ENCODE measurements around the gene ZC3HAV1.
"Not testable (repeated sequence)": the region's sequence is repeated elsewhere in the genome, so short reads cannot be mapped to it uniquely, and the experiment has no call there.

ZC3HAV1 gene

DNA sequence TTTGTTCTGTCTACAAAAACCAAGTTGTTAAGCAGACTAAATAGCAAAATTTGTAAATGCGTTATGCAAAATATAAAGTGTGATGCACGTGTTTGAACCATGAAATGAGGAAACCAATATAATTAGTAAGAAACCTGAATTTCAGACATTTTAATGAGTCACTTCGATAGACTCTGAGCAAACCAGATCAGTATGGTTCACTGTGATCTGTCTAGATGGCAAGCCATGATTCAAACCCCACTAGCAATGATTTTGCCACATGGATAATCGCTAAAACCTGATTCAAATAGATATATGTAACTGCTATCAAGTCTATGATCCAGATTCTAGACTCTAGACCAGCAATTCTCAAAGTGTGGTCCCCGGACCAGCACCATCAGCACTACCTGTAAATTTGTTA lies 24.8 kb downstream of the ZC3HAV1 start:
- no peak for DNase-seq

GRCh38 chr7:139081584-139081983 lies 27.9 kb downstream of the ZC3HAV1 start:
- DNase-seq = no peak

- DNase-seq = no peak
Measured at GRCh38 chr7:139080905-139081304, 28.6 kb downstream of the ZC3HAV1 start.

GRCh38 chr7:139079861-139080260 lies 29.7 kb downstream of the ZC3HAV1 start:
- DNase-seq = no peak

GRCh38 chr7:139078911-139079310 lies 30.6 kb downstream of the ZC3HAV1 start:
- no peak for DNase-seq

- no peak for DNase-seq
Measured at GRCh38 chr7:139078399-139078798, 31.1 kb downstream of the ZC3HAV1 start.

- not testable (repeated sequence) for DNase-seq
Measured at GRCh38 chr7:139077706-139078105, 31.8 kb downstream of the ZC3HAV1 start.

DNA sequence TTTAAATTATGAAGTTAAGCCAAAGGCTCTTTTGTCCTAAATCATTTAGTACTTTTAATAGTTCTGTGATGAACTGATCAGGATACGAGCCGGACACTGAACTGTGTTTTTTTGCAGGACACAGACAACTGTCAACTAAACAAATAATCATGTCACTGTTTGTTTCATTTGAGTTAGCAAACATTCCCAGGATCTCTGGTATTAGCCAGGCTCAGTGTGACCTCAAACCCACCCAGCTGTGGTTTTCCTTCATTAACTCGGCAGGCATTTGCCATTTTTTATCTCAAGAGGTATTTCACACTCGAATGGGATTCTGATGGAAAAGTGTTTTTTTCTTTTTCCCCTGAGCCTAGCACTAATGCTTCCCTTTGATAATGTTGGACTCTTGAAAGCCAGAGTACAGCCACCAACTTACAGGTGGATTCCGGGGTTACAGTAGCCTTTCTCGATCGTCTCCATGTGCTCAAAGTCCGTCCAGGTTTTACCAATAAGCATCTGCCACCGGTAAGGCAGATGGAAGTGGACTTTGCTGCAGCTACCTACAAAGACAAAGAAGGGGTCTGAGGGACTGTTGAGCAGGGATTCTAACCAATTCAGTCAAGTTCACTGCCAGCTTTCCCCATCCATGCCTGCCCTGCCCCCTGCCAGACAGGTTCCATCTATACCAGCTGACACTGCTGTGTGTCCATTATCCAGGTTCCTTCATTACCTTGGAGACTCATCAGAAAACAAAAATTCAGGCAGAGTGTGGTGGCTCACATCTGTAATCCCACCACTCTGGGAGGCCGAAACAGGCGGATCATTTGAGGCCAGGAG lies 33.4 kb downstream of the ZC3HAV1 start:
- no peak for DNase-seq

GRCh38 chr7:139075031-139075652 lies 34.4 kb downstream of the ZC3HAV1 start:
- peak; percentile 21 to 77 for DNase-seq

DNA sequence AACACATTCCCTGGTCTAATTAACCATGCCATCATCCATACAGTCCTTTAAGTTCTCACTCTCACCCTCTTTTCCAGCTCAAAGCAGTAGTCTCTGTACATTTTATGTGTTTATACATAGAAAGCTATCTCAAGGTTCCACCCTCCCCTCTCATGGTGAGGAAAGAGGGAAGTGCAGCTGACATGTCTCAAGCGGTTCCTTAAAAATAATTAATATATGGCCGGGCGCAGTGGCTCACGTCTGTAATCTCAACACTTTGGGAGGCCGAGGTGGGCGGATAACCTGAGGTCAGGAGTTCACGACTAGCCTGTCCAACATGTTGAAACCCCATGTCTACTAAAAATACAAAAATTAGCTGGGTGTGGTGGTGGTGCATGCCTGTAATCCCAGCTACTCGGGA lies 36.7 kb downstream of the ZC3HAV1 start:
- DNase-seq = no peak

GRCh38 chr7:139071680-139072079 lies 37.8 kb downstream of the ZC3HAV1 start:
- no peak for DNase-seq

DNA sequence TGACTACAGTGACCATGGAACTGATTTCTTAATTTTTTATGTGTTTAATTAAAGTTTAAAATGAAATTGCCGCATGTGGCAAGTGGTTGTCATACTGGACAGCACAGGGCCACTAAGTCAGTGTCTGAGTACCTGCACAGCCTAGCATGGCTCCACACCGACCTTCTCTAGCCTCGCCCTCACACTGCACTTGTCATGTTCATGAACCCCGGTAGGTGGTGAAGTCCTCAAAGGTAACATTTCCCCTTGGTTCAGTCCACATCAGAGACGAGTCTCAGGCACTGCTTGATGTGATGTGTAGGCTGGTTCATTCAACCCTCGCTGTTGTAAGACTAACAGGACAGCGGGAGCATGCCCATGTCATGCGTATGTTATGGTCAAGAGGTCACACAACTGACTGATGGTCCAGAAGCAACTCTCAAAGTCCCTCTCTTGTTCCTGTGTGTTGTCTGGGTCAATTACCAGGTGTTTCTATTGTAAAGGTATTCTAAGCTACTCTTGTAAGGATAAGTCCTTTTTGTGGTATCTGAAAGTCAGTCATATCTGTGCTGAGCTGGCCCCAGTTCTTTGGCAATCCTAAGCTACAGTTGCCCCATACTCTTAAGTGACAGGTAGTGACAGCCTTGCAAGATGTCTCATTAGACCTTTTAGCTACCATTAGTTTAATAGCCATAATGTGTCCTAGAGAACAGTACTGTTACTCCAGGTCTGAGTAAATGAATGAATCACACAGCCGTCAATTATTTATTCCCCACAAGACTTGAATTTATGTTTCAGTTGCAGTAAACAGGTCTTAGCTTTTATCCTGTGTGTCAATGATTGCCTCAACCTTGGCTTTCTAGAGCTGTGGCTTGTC lies 40.7 kb downstream of the ZC3HAV1 start:
- DNase-seq = no peak

GRCh38 chr7:139066315-139066714 lies 43.2 kb downstream of the ZC3HAV1 start:
- DNase-seq = no peak

DNA sequence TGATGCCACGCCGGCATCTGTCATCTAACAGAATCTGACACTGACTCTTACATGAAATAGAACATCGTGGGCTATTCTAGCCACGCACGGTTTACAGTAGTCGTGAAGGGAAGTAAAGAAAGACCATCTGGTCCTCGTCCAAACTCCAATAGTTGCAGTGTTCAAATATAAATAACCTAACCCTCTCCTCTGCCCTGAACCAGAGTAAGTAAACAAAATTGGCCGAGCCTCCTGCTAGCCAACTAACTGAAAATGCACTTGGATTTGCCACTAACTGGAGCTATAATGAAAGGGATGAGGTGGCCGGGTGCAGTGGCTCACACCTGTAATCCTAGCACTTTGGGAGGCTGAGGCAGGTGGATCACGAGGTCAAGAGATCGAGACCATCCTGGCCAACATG lies 44.2 kb downstream of the ZC3HAV1 start:
- no peak for DNase-seq

DNA sequence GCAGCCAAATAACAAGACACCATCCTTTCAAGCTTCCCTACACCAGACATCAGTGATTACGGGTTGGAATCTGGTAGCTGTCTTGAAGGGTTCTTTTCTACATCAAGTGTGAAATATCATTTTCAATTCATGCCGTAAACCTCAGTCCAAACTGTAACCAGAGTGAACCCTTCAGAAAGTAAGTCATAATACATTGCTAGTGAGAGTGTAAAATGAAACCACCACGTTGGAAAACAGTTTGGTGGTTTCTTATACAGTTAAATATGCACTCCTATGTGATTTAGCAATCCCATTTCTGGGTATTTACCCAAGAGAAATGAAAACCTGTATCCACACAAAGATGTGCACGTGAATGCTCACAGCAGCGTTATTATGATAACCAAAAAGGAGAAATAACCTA lies 48.1 kb downstream of the ZC3HAV1 start:
- DNase-seq = no peak

GRCh38 chr7:139060695-139061237 lies 48.8 kb downstream of the ZC3HAV1 start:
- no peak for DNase-seq

- no peak for DNase-seq
Measured at GRCh38 chr7:139059905-139060304, 49.6 kb downstream of the ZC3HAV1 start.

- no peak for DNase-seq
Measured at GRCh38 chr7:139058943-139059342, 50.6 kb downstream of the ZC3HAV1 start.

- DNase-seq = no peak
Measured at GRCh38 chr7:139055674-139056073, 53.8 kb downstream of the ZC3HAV1 start.

GRCh38 chr7:139054656-139055055 lies 54.9 kb downstream of the ZC3HAV1 start:
- not testable (repeated sequence) for DNase-seq

DNA sequence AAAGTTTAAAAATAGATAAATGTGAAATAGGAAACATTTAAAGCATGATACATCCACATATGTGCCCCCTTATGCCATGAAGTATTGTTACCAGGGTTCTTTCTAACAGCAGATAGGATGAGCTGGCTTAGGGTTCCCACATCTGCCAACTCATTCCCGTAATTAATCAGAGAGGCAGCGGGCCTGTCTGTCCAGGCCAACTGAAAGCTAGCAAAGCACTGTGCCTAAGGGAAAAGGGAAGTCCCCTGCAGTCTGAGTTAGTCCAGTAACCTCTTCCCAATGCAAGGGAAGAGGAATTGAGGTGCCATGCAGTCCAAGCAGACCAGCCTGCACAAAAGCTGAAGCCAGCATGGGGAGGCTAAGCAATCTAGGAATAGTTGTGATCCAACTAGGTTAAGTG lies 55.4 kb downstream of the ZC3HAV1 start:
- DNase-seq = no peak

GRCh38 chr7:139051655-139052054 lies 57.9 kb downstream of the ZC3HAV1 start:
- DNase-seq = no peak

- no peak for DNase-seq
Measured at GRCh38 chr7:139049936-139050335, 59.6 kb downstream of the ZC3HAV1 start.

Measured in hippocampal formation (tissue), 2 donors.